ENCODE results near the gene EIF4EBP2. TPM values are rescaled to one million over a fixed set of nuclear protein-coding genes. Genes with fewer than 3 reads are reported as not detected.

Gene EIF4EBP2
- 10 to 100 TPM; 44.9 to 49.4 TPM for total RNA-seq
- 10 to 100 TPM; 44.8 to 62.4 (median 47.7) TPM for polyA plus RNA-seq
- total RNA-seq = 77.2 to 132 (median 106) reads per million in 6 experiments

GRCh38 chr10:70404036-70404786 is at the start of gene EIF4EBP2:
Gene EIF4EBP2 (plus strand): TSS chr10:70404145. CDS start chr10:70404402, 257 bp downstream.
- no peaks in the 10 kb centered on the region for H3K27me3 Mint-ChIP-seq
- H3K4me3 Mint-ChIP-seq = peak within 1 kb of the TSS; percentile 92 to 98 (median 96)
- DNase-seq (peak; percentile 95 to 99 (median 98)), ATAC-seq (peak; percentile 62 to 91)
- H3K9me3 Mint-ChIP-seq = no peaks in the 10 kb centered on the region
- POLR2A ChIA-PET = interaction anchor here (0.6 to 3.0 kb wide), 13 partner anchors 13 to 1446 kb away, joined by 3 to 21 read pairs (median 4); partner anchors contain the start of genes LRRC20, PPA1, PSAP and SAR1A
- H3K36me3 Mint-ChIP-seq = peaks cover 0 to 12% (median 2%) of the 10 kb centered on the region in 3 donors
- peaks cover 31 to 49% (median 46%) of the 10 kb centered on the region in 4 donors for H3K4me1 Mint-ChIP-seq
- H3K27ac Mint-ChIP-seq = peak within 1 kb of the TSS; percentile 90 to 97 (median 94)

DNA sequence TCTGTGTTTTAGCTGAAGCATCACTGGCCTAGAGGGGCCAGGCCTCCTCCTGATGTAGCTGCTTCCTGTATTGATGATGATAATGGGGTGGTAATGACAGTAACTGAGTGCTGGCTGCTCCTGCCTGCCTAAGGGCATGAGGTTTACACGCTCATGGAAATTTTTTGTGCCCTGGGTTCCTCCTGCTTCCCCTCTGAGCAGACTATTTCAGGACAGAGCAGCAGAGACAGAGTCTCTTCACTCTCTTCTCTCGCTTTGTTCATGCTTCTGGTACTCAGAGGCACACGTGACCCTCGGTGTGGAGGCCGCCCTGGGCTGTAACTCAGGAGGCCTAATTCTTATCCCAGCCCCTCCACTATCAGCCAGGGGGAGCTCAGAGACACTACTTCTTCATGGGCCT is 49.4 kb upstream of the EIF4EBP2 start:
- H3K4me1 Mint-ChIP-seq = peaks cover 7 to 19% (median 13%) of the 10 kb centered on the region in 4 donors
- H3K4me3 Mint-ChIP-seq = no peak overlapping the region
- no peak for ATAC-seq
- no peak for DNase-seq
- peaks cover 0 to 7% (median 1%) of the 10 kb centered on the region in 5 donors for H3K27me3 Mint-ChIP-seq
- no peaks in the 10 kb centered on the region for H3K36me3 Mint-ChIP-seq
- H3K27ac Mint-ChIP-seq = no peak overlapping the region
- no peaks in the 10 kb centered on the region for H3K9me3 Mint-ChIP-seq
- POLR2A ChIA-PET = no interaction called here

- POLR2A ChIA-PET = no interaction called here
- Mint-ChIP-seq H3K4me3 (peak overlapping the region in 9 of 10 donors; percentile 5 to 86 (median 45)), H3K9me3 (no peaks in the 10 kb centered on the region), H3K36me3 (no peaks in the 10 kb centered on the region), H3K27me3 (peaks cover 0 to 7% (median 1%) of the 10 kb centered on the region in 5 donors), H3K4me1 (peaks cover 7 to 20% (median 13%) of the 10 kb centered on the region in 4 donors), H3K27ac (peak overlapping the region in 2 of 10 donors; percentile 4 to 38)
- DNase-seq (peak in 1 of 10 donors; percentile 9), ATAC-seq (peak in 1 of 2 donors; percentile 23)
Measured at GRCh38 chr10:70355051-70356021, 48.6 kb upstream of the EIF4EBP2 start.

DNA sequence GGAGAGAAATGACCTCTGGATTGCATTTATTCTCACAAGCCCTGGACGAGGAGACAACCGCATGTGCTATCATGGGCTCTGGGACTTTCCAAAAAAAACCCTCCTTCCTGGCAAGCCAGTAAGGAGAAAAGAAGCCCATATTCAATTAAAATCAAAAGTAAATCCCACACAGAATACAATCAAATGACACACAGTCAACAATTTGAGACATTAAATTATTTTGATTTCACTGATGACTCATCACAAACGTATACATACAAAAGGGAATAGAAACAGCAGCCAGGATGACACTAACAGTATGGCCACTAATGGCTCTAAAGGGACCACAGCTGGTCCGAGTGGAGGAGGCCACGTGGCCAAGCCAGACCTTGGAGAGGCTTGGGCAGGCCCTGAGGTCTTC is 46.4 kb upstream of the EIF4EBP2 start:
- Mint-ChIP-seq H3K9me3 (no peaks in the 10 kb centered on the region), H3K4me3 (no peak overlapping the region), H3K27me3 (peaks cover 0 to 7% (median 2%) of the 10 kb centered on the region in 5 donors), H3K27ac (no peak overlapping the region), H3K36me3 (no peaks in the 10 kb centered on the region), H3K4me1 (peaks cover 7 to 22% (median 13%) of the 10 kb centered on the region in 4 donors)
- no peak for ATAC-seq
- no peak for DNase-seq
- POLR2A ChIA-PET = no interaction called here

DNA sequence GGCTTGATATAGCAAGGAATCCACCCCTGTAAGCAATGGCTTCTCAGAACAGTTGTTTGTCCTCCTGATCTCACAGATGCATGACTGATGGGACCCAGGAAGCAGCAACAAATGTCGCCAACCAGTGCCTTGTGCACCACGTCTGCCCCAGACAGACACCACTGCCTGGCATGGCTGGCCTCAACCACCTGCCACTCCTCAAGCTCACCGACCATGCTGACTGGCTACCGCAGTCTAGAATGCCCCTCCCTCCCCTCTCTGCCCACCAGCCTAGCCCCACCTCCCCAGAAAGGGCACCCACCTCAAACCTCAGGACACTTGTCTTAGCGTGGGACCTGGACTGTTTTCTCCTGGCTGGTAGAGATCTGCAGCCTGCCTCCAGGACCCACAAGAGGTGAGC is 45.5 kb upstream of the EIF4EBP2 start:
- Mint-ChIP-seq H3K27ac (no peak overlapping the region), H3K9me3 (no peaks in the 10 kb centered on the region), H3K4me1 (peaks cover 7 to 19% (median 13%) of the 10 kb centered on the region in 4 donors), H3K36me3 (no peaks in the 10 kb centered on the region), H3K27me3 (peaks cover 0 to 7% (median 2%) of the 10 kb centered on the region in 5 donors), H3K4me3 (no peak overlapping the region)
- no peak for ATAC-seq
- POLR2A ChIA-PET = no interaction called here
- DNase-seq = no peak

- no peaks in the 10 kb centered on the region for H3K9me3 Mint-ChIP-seq
- ATAC-seq (no peak), DNase-seq (no peak)
- POLR2A ChIA-PET = no interaction called here
- peaks cover 7 to 22% (median 16%) of the 10 kb centered on the region in 4 donors for H3K4me1 Mint-ChIP-seq
- H3K27me3 Mint-ChIP-seq = peaks cover 0 to 7% (median 2%) of the 10 kb centered on the region in 5 donors
- H3K4me3 Mint-ChIP-seq = no peak overlapping the region
- no peak overlapping the region for H3K27ac Mint-ChIP-seq
- no peaks in the 10 kb centered on the region for H3K36me3 Mint-ChIP-seq
Measured at GRCh38 chr10:70359017-70359550, 44.9 kb upstream of the EIF4EBP2 start.

- no peak overlapping the region for H3K4me3 Mint-ChIP-seq
- H3K4me1 Mint-ChIP-seq = peaks cover 8 to 25% (median 18%) of the 10 kb centered on the region in 4 donors
- H3K27ac Mint-ChIP-seq = no peak overlapping the region
- no peak for DNase-seq
- POLR2A ChIA-PET = no interaction called here
- ATAC-seq = no peak
- H3K27me3 Mint-ChIP-seq = peaks cover 0 to 2% (median 1%) of the 10 kb centered on the region in 5 donors
- H3K36me3 Mint-ChIP-seq = no peaks in the 10 kb centered on the region
- no peaks in the 10 kb centered on the region for H3K9me3 Mint-ChIP-seq
Measured at GRCh38 chr10:70360215-70360614, 43.7 kb upstream of the EIF4EBP2 start.

GRCh38 chr10:70362328-70362727 is 41.6 kb upstream of the EIF4EBP2 start:
- Mint-ChIP-seq H3K36me3 (no peaks in the 10 kb centered on the region), H3K27me3 (peaks cover 0 to 2% (median 0%) of the 10 kb centered on the region in 5 donors), H3K4me1 (peaks cover 3 to 15% (median 10%) of the 10 kb centered on the region in 4 donors), H3K4me3 (no peak overlapping the region), H3K27ac (peak overlapping the region in 1 of 10 donors; percentile 12), H3K9me3 (no peaks in the 10 kb centered on the region)
- ATAC-seq = no peak
- no peak for DNase-seq
- POLR2A ChIA-PET = no interaction called here

DNA sequence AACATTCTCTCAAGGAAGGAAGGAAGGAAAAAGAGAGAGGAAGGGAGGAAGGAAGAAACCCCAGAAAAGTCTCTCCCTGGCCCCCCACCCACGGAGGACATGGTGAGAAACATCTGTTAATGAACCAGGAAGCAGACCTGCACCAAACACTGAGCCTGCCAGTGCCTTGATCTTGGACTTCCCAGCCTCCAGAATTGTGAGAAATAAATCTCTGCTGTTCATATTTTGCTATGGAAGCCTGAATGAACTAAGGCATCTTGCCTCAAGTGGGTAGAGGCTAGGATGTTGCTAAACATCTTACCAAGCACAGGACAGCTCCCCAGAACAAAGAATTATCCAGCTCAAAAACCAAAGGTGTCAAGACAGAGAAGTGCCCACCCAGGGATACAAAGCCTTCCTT is 40.7 kb upstream of the EIF4EBP2 start:
- Mint-ChIP-seq H3K4me1 (peaks cover 3 to 15% (median 10%) of the 10 kb centered on the region in 4 donors), H3K27me3 (peaks cover 0 to 2% (median 0%) of the 10 kb centered on the region in 5 donors), H3K27ac (peak overlapping the region in 2 of 10 donors; percentile 66 to 69), H3K4me3 (no peak overlapping the region), H3K36me3 (no peaks in the 10 kb centered on the region), H3K9me3 (no peaks in the 10 kb centered on the region)
- POLR2A ChIA-PET = interaction anchor here (1.5 to 3.1 kb wide), 2 partner anchors 136 to 142 kb away, joined by 6 to 25 read pairs; no protein-coding TSS in a partner anchor
- ATAC-seq (no peak), DNase-seq (no peak)

DNA sequence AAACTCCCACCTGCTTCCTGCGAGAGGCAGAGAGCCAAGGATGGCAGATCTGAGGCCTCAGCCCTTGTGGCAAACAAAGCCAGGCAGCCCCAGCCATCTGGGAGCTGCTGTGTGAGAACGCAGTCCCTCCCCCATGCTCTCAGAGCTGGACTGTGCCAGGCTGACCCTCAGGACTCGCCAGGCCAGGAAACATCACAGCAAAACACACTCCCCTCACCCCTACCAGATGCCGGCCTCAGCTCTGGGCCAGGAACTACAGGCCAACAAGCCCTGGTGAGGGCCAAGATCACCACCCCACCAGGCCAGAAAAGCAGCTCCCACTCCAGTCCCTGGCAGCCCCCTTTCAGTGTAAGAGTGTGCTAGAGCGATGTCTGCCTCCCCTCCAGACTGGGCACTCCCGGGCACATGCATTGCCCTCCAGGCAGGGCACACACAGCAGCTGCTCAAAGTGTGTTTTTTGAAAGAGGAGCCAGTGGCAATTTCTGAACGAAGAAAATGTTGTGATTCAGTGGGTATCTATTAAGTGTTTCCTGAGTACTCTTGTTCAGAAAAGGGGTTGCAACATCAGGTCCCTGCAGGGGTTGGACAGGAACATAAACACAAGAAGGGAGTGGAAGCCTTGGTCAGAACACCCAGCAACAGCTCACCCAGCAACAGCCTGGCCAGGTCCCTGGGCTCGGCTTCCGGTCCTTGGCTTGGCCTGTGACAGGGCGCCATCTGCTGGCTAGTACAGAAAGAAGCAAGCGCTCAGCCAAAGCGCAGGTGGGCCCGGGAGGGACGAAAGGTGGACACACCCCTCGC is 39.8 kb upstream of the EIF4EBP2 start:
- H3K36me3 Mint-ChIP-seq = no peaks in the 10 kb centered on the region
- peak; percentile 99 to 100 for ATAC-seq
- DNase-seq = peak; percentile 65 to 91 (median 82)
- H3K4me1 Mint-ChIP-seq = peaks cover 3 to 15% (median 10%) of the 10 kb centered on the region in 4 donors
- POLR2A ChIA-PET = interaction anchor here (0.7 to 3.1 kb wide), 5 partner anchors 54 to 280 kb away, joined by 3 to 25 read pairs (median 4); no protein-coding TSS in a partner anchor
- H3K27me3 Mint-ChIP-seq = peaks cover 0 to 2% (median 0%) of the 10 kb centered on the region in 5 donors
- H3K9me3 Mint-ChIP-seq = no peaks in the 10 kb centered on the region
- peak overlapping the region in 5 of 10 donors; percentile 2 to 64 (median 35) for H3K4me3 Mint-ChIP-seq
- peak overlapping the region in 8 of 10 donors; percentile 11 to 69 (median 51) for H3K27ac Mint-ChIP-seq

- Mint-ChIP-seq H3K27ac (peak overlapping the region in 6 of 10 donors; percentile 11 to 69 (median 58)), H3K9me3 (no peaks in the 10 kb centered on the region), H3K36me3 (no peaks in the 10 kb centered on the region), H3K27me3 (peaks cover 0 to 2% (median 0%) of the 10 kb centered on the region in 5 donors), H3K4me3 (peak overlapping the region in 5 of 10 donors; percentile 2 to 64 (median 35)), H3K4me1 (peaks cover 3 to 14% (median 10%) of the 10 kb centered on the region in 4 donors)
- no peak for ATAC-seq
- POLR2A ChIA-PET = interaction anchor here (0.7 to 3.1 kb wide), 7 partner anchors 17 to 280 kb away, joined by 3 to 25 read pairs (median 4); no protein-coding TSS in a partner anchor
- DNase-seq = no peak
Measured at GRCh38 chr10:70364772-70365091, 39.2 kb upstream of the EIF4EBP2 start.
